H1 (cell line): Measurements from ENCODE around the gene GNB5. TPM values are rescaled to one million over a fixed set of nuclear protein-coding genes. Genes with fewer than 3 reads are reported as not detected.

Experiments used
- EP300 ChIP-seq, 2 experiments: IDR thresholded peaks; 1 replicate in 1 of 2; 2 replicates in 1 of 2; pipeline ENCODE4 v1.6.1; 2011 to 2012; ENCODE audit warnings: low read depth in 2 of 2, low read length in 2 of 2, mild to moderate bottlenecking in 2 of 2, borderline replicate concordance in 1 of 2, inconsistent platforms in 1 of 2, moderate library complexity in 1 of 2
- GTF2F1 ChIP-seq: IDR thresholded peaks from 2 replicates; pipeline ENCODE4 v1.6.1; 2012; ENCODE audit warnings: low read depth, low read length, improper control_type of control experiment, borderline replicate concordance
- polyA plus RNA-seq, 7 experiments: library from polyadenylated mRNA; depleted of rRNA in 3 of 7; stranded (reverse) in 5 of 7; unstranded in 2 of 7; fragments of >200 nt in 5 of 7; fragments of 200-250 nt in 2 of 7; gene quantifications; 1 replicate in 5 of 7; 2 replicates in 1 of 7; 4 replicates in 1 of 7; pipeline versions ENCODE4 v1.2.1 to v1.2.3, GENCODE V29; 2011 to 2013; ENCODE audit warnings: missing spikeins in 2 of 7, mixed read lengths in 2 of 7
- total RNA-seq: library from RNA; stranded (reverse); fragmentation: NEBNext Ultra II Directional; extraction: Animal tissue kit (Norgen Biotek cat#: 25700); gene quantifications from 2 replicates; pipeline ENCODE4 v1.2.1, GENCODE V29; 2021

GNB5 gene
- total and polyA plus RNA-seq, 2 of the 8 experiments (the other 6 are each of a cell fraction or from before 2014, with no cell fraction given): 21.7 to 42.5 TPM

GRCh38 chr15:52080706-52081392, 110.3 kb downstream of the GNB5 start (continued):
- TF ChIP-seq EP300 (IDR thresholded peaks at IDR 0.05; ENCODE audit: borderline replicate concordance in 1 of 2, low read depth in 2 of 2, low read length in 2 of 2): no peak
- no peak for TF ChIP-seq GTF2F1
